ENCODE results near the gene STAM. TPM values are rescaled to one million over a fixed set of nuclear protein-coding genes. Genes with fewer than 3 reads are reported as not detected.

STAM gene
- total and polyA plus RNA-seq, 10 of the 15 experiments (the other 5 are each of a cell fraction or from before 2014, with no cell fraction given): 8.8 to 15.9 (median 14.4) TPM

DNA sequence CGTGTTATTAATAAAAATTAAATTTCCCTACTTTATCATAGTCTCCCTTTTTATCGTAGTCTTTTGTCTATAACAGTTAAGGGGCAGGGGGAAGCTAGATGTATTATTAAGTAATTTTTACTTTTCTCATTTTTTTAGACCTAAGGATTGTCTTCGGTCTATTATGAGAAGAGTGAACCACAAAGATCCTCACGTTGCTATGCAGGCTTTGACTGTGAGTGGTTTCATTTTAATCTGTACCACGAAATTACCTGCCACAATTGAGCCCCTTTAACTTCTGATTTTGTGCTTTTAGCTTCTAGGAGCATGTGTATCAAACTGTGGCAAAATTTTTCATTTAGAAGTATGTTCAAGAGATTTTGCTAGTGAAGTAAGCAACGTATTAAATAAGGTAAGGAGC lies 40.6 kb downstream of the STAM start (continued):
- TF ChIP-seq PKNOX1 (IDR thresholded peaks at IDR 0.05) (no peak), NFYB (IDR thresholded peaks at IDR 0.05; ENCODE audit: insufficient read depth, low read depth, low read length) (no peak), GATAD2B (conservative IDR thresholded peaks at IDR 0.05; ENCODE audit: low read depth) (no peak), MEF2B (IDR thresholded peaks at IDR 0.05; ENCODE audit: partially characterized antibody, poor library complexity, severe bottlenecking) (no peak), SIX5 (IDR thresholded peaks at IDR 0.05; ENCODE audit: low read depth, low read length, severe bottlenecking) (no peak), RAD21 (IDR thresholded peaks at IDR 0.05; ENCODE audit: insufficient read depth, low read depth, low read length) (no peak), ASH2L (IDR thresholded peaks at IDR 0.05; ENCODE audit: borderline replicate concordance, low read depth) (no peak), PML (IDR thresholded peaks at IDR 0.05; ENCODE audit: low read length) (no peak), GABPA (IDR thresholded peaks at IDR 0.05; ENCODE audit: low read depth) (0 out of 2 replicates have a peak, but pooled peaks have one; percentile 3), TCF12 (IDR thresholded peaks at IDR 0.05; ENCODE audit: low read depth, low read length) (no peak), RBBP5 (conservative IDR thresholded peaks at IDR 0.05) (no peak)

GRCh38 chr10:17685233-17685840 lies 41.4 kb downstream of the STAM start:
- H3K9ac ChIP-seq (ENCODE audit: control insufficient read depth, insufficient read depth, low read length): peak overlapping the region; percentile 64
- SMC1A ChIA-PET (ENCODE audit: uncharacterized antibody, unreplicated experiment): interaction anchor here (1.2 to 2.5 kb wide), 3 partner anchors 14 to 41 kb away, joined by 3 to 15 read pairs (median 12); partner anchors contain the start of gene STAM
- CTCF ChIA-PET: interaction anchor here (0.8 to 1.2 kb wide), 2 partner anchors 37 to 41 kb away, joined by 3 to 4 read pairs; no protein-coding TSS in a partner anchor
- RAD21 ChIA-PET (ENCODE audit: unreplicated experiment): interaction anchor here (0.9 to 2.5 kb wide), 5 partner anchors 14 to 41 kb away, joined by 3 to 14 read pairs (median 4); partner anchors contain the start of gene STAM
- POLR2A ChIA-PET: interaction anchor here (0.6 to 1.7 kb wide), 3 partner anchors 14 to 96 kb away, joined by 3 to 5 read pairs (median 3); no protein-coding TSS in a partner anchor
- peak overlapping the region; percentile 83 for H3K27ac ChIP-seq (ENCODE audit: control insufficient read depth, insufficient read depth)
- peak overlapping the region; percentile 48 for H2AFZ ChIP-seq (ENCODE audit: control insufficient read depth, low read depth, low read length)
- peaks cover 3% of the 10 kb centered on the region for H3K9me3 ChIP-seq (replicated peaks; ENCODE audit: control insufficient read depth, insufficient read depth, low read length)
- intact Hi-C loops (cut with micrococcal nuclease; ENCODE audit: unreplicated experiment) (loop anchor here (2.0 to 10.0 kb wide), 2 partner anchors 31 to 969 kb away; partner anchors contain the start of genes ARL5B and NSUN6), in situ Hi-C loops (cut with MboI) (no loop called here)
- H3K27me3 ChIP-seq (replicated peaks in 1 of 2; ENCODE audit: control insufficient read depth in 2 of 2, insufficient read depth in 2 of 2, low read length in 1 of 2): no peaks in the 10 kb centered on the region
- FAIRE-seq: peak; percentile 27
- BruUV-seq (replicated peaks): no TSS peak
- H3K36me3 ChIP-seq (ENCODE audit: control insufficient read depth in 2 of 2, insufficient read depth in 2 of 2, low read length in 1 of 2): peaks cover 0 to 9% of the 10 kb centered on the region in 2 experiments; a peak in 3 of 4 replicates
- WGBS (ENCODE audit: insufficient coverage, insufficient replicate concordance, low lambda C conversion rate, missing lambda C conversion rate): 29% methylated on average over 3 of the region's 3 CpGs
- H3K4me2 ChIP-seq (ENCODE audit: control insufficient read depth, insufficient read depth): peak overlapping the region; percentile 83
- H3K79me2 ChIP-seq (ENCODE audit: control insufficient read depth, insufficient read depth, low read length): peaks cover 45% of the 10 kb centered on the region
- DNase-seq (ENCODE audit: low read depth, low spot score): peak; percentile 28
- H4K20me1 ChIP-seq (ENCODE audit: control insufficient read depth, insufficient read depth): no peaks in the 10 kb centered on the region
- peak; percentile 89 for ATAC-seq
- H3K4me3 ChIP-seq: no peak overlapping the region
- peaks cover 12% of the 10 kb centered on the region for H3K4me1 ChIP-seq (ENCODE audit: control insufficient read depth, insufficient read depth, low read length)
- TF ChIP-seq FOXM1 (IDR thresholded peaks at IDR 0.05; ENCODE audit: low read depth, low read length) (0 out of 2 replicates have a peak, but pooled peaks have one; percentile 17), RB1 (IDR thresholded peaks at IDR 0.05; ENCODE audit: borderline replicate concordance) (no peak), SUPT20H (IDR thresholded peaks at IDR 0.05; ENCODE audit: borderline replicate concordance, control insufficient read depth, low read depth, low read length) (no peak), TAF1 (IDR thresholded peaks at IDR 0.05; ENCODE audit: borderline replicate concordance, low read depth, low read length) (no peak; the same call in 1 of the 2 replicates), RBBP5 (conservative IDR thresholded peaks at IDR 0.05) (no peak), IKZF1 (conservative IDR thresholded peaks at IDR 0.05) (peak; percentile 41; the same call in 1 of the 2 replicates), RAD51 (IDR thresholded peaks at IDR 0.05) (no peak)
- TF ChIP-seq, protein P1, sequence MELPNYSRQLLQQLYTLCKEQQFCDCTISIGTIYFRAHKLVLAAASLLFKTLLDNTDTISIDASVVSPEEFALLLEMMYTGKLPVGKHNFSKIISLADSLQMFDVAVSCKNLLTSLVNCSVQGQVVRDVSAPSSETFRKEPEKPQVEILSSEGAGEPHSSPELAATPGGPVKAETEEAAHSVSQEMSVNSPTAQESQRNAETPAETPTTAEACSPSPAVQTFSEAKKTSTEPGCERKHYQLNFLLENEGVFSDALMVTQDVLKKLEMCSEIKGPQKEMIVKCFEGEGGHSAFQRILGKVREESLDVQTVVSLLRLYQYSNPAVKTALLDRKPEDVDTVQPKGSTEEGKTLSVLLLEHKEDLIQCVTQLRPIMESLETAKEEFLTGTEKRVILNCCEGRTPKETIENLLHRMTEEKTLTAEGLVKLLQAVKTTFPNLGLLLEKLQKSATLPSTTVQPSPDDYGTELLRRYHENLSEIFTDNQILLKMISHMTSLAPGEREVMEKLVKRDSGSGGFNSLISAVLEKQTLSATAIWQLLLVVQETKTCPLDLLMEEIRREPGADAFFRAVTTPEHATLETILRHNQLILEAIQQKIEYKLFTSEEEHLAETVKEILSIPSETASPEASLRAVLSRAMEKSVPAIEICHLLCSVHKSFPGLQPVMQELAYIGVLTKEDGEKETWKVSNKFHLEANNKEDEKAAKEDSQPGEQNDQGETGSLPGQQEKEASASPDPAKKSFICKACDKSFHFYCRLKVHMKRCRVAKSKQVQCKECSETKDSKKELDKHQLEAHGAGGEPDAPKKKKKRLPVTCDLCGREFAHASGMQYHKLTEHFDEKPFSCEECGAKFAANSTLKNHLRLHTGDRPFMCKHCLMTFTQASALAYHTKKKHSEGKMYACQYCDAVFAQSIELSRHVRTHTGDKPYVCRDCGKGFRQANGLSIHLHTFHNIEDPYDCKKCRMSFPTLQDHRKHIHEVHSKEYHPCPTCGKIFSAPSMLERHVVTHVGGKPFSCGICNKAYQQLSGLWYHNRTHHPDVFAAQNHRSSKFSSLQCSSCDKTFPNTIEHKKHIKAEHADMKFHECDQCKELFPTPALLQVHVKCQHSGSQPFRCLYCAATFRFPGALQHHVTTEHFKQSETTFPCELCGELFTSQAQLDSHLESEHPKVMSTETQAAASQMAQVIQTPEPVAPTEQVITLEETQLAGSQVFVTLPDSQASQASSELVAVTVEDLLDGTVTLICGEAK (IDR thresholded peaks at IDR 0.05; ENCODE audit: borderline replicate concordance): peak; percentile 63; the same call in 1 of the 2 replicates
